Astrocyte of the spinal cord (primary cell): ENCODE measurements around the gene YPEL1.

Source experiments
- DNase-seq: peaks from one replicate; pipeline ENCODE4 v3.0.0; 2011; ENCODE audit warnings: low read depth, low spot score
- H3K4me3 ChIP-seq: 2 replicates; pipeline ENCODE4 v1.5.1; 2011; ENCODE audit warnings: low read depth, mild to moderate bottlenecking, low read length, moderate library complexity
- CTCF ChIP-seq: IDR thresholded peaks from 2 replicates; pipeline ENCODE4 v1.5.1; 2012; ENCODE audit warnings: low read depth, mild to moderate bottlenecking, low read length, inconsistent platforms
- in situ Hi-C: cut with HindIII; loops from 2 replicates; pipeline ENCODE4 v1.10.0; 2017; ENCODE audit warnings: low sequenced_read_pairs

Gene YPEL1

GRCh38 chr22:21703684-21704316 is 31.8 kb downstream of the YPEL1 start:
- H3K4me3 ChIP-seq = no peak overlapping the region
- no peak for TF ChIP-seq CTCF
- no peak for DNase-seq
- in situ Hi-C loops = loop anchor here (25.0 kb wide), 1 partner anchor 234 kb away; no protein-coding TSS in a partner anchor

GRCh38 chr22:21702700-21703683 is 32.6 kb downstream of the YPEL1 start:
- in situ Hi-C loops = loop anchor here (25.0 kb wide), 1 partner anchor 234 kb away; no protein-coding TSS in a partner anchor
- no peak overlapping the region for H3K4me3 ChIP-seq
- no peak for DNase-seq
- no peak for TF ChIP-seq CTCF

DNA sequence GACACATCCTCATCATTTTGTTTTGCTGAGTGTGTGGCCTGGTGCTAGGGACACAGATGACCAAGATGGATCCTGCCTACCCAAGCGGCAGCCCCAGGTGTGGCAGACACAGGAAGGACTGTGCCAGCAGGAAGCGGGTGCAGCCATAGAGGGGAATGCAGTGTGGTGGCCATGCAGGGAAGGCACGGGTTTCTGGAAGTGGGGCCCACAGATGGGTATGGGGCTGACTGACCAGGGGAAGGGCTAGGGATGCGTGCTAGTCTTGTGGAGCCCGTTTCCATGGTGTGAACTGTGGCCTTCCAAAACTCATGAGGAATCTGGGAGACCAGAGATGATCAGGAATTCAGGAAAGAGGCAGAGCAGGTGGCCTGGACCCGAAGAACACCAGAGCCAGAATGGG is 33.5 kb downstream of the YPEL1 start:
- TF ChIP-seq CTCF = no peak
- DNase-seq = no peak
- no peak overlapping the region for H3K4me3 ChIP-seq
- in situ Hi-C loops = loop anchor here (25.0 kb wide), 1 partner anchor 235 kb away; no protein-coding TSS in a partner anchor

DNA sequence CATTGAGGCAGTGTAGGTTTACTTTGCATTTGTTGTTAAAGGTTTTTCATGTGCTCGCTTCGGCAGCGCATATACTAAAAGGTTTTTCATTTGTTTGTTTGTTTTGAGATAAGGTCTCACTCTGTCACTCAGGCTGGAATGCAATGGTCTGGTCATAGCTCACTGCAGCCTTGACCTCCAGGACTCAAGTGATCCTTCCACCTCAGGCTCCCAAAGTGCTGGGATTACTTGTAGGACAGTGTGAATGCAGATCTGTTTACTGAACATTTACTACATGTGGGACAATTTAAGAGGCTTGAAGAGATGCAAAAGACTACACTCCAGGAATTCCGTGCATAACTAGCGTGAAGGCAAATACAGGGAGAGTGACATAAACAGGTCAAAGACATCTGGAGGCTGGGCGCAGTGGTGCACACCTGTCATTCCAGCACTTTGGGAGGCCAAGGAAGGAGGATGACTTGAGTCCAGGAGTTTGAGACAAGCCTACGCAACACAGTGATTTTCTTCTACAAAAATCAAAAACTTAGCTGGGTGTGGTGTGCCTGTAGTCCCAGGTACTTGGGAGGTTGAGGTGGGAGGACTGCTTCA is 34.1 kb downstream of the YPEL1 start:
- no peak overlapping the region for H3K4me3 ChIP-seq
- TF ChIP-seq CTCF = no peak
- DNase-seq = no peak
- in situ Hi-C loops = loop anchor here (25.0 kb wide), 1 partner anchor 236 kb away; no protein-coding TSS in a partner anchor

- in situ Hi-C loops = loop anchor here (25.0 kb wide), 1 partner anchor 236 kb away; no protein-coding TSS in a partner anchor
- H3K4me3 ChIP-seq = no peak overlapping the region
- TF ChIP-seq CTCF = no peak
- DNase-seq = no peak
Observed at GRCh38 chr22:21700822-21701221, 34.8 kb downstream of the YPEL1 start.

DNA sequence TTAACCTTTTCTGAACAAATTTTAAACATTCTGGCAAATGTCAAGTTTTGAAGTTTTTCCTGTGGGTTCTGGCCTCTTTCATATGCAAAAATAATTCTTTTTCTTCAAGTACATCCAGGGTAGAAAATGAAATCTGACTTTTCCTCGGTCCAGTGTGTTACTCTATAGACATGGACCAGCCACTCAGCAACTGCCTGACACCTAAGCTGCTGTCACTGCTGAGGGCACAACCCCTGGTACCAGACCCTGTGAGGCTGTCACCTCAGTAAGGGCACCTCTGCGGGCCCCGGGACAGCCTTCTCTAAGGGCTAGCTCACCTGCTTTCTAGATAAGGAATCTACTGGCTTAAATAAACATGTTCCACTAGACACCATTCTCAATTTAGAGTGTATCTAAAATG is 36.0 kb downstream of the YPEL1 start:
- in situ Hi-C loops = loop anchor here (25.0 kb wide), 1 partner anchor 238 kb away; no protein-coding TSS in a partner anchor
- H3K4me3 ChIP-seq = no peak overlapping the region
- no peak for DNase-seq
- TF ChIP-seq CTCF = no peak
